GM13977 (cell line): ENCODE measurements around the gene FLCN.

Experiments used
- DNase-seq: peaks from one replicate; pipeline ENCODE4 v3.0.0; 2012; ENCODE audit warnings: low spot score
- in situ Hi-C: fragments of 300-500 bp; cut with MboI; formaldehyde crosslinking; loops from one replicate; pipeline ENCODE4 v1.12.0; 2022; ENCODE audit warnings: low sequenced_read_pairs, low pct_unique_long_range_greater_than_20kb, mixed read lengths, inconsistent platforms; ENCODE audit not compliant: unreplicated experiment
- TF ChIP-seq, protein P1 (sequence below): IDR thresholded peaks from 2 replicates; pipeline ENCODE4 v1.5.1; 2012; ENCODE audit warnings: mild to moderate bottlenecking, control low read depth; ENCODE audit not compliant: insufficient read depth; ENCODE audit errors: extremely low read depth, missing control alignments

Gene FLCN

DNA sequence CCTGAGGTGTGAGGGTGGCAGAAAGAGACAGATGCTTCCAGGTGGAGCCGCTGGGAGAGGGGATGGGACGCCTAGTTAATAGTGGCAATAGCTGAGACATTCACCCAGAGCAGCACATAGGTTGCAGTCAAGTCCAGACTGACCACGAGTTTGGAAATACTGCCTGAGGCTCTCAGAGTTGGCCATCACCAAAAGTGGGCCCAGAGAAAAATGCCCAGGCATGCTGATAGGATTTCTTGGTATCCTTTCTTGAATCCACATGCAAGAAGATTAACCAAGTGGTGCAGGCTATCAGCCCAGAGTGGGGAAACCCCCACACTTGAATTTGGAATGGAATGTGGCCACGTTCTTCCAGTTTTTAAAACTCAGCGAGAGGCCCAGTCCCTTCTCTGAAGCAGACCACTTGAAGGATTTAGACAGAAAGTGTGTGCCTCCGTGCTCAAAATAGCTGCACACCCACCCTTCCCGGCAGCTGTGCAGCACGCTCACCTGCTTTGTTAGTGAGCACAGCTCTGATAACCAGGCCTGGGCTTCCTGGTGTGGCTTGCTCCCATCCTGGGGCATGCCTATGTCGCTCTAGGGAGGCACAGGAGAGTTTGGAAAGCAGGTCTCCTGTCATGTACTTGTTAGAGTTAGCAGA is 66.5 kb downstream of the FLCN start:
- in situ Hi-C loops: no loop called here
- TF ChIP-seq, protein P1, sequence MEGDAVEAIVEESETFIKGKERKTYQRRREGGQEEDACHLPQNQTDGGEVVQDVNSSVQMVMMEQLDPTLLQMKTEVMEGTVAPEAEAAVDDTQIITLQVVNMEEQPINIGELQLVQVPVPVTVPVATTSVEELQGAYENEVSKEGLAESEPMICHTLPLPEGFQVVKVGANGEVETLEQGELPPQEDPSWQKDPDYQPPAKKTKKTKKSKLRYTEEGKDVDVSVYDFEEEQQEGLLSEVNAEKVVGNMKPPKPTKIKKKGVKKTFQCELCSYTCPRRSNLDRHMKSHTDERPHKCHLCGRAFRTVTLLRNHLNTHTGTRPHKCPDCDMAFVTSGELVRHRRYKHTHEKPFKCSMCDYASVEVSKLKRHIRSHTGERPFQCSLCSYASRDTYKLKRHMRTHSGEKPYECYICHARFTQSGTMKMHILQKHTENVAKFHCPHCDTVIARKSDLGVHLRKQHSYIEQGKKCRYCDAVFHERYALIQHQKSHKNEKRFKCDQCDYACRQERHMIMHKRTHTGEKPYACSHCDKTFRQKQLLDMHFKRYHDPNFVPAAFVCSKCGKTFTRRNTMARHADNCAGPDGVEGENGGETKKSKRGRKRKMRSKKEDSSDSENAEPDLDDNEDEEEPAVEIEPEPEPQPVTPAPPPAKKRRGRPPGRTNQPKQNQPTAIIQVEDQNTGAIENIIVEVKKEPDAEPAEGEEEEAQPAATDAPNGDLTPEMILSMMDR: no peak
- no peak for DNase-seq

DNA sequence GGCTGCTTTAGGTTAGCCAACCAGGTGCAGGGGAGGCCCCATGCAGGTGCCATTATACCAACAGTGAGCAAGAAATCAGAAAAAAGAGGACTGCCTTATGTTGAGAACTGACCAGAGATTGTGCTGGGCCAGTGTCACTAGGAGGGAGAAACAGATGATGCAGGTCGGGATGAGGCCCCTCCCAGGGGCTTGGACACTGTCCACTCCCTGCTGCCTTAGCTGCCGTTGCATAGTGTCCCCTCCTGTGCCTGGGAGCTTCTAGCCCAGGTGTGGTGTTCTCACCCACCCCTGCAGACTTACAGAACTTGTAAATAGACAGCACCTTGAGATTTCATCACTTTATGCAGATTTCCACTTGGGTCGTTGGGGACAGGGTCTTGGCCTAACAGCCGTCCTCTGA is 67.6 kb downstream of the FLCN start:
- TF ChIP-seq, protein P1: no peak
- no peak for DNase-seq
- in situ Hi-C loops: no loop called here

DNA sequence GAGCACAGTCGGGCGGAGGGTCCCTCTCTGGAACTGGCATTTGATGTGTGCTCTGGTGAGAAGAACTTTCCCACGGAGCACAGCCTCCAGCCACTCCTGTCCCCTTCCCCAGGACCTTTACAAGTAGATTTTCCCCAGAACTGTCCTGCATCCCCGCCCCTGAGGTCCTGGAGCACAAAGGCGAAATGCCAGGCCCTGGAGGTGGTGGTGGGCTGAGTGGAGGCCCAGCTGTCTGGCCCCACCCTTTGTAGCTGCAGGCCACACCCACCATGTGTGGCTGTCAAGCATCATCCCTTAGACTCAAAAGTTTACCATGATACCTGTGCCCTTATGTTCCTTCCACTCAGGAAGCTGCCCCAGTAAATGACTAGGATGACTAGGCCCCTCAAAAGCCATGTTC is 68.6 kb downstream of the FLCN start:
- in situ Hi-C loops: no loop called here
- no peak for DNase-seq
- TF ChIP-seq, protein P1: no peak

DNA sequence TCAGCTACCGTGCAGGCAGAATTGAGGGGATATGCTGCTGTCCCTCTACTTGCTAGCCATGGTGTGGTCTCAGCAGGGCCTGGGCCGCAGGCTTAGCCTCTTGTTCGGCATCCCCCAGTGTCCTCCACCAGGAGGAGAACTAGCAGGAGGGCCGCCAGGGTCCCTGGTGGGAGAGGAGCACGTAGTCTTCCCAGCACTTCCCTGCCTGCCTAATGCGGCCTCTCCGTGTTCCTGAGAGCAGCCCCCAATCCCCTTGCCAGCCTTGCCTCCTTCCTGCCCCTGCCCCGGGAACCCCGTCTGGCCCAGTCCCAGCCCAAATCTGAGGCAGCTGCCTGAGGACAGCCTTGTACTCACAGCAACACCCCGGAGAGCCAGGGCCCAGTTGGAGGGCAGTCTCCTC is 69.0 kb downstream of the FLCN start:
- TF ChIP-seq, protein P1: no peak
- DNase-seq: no peak
- in situ Hi-C loops: no loop called here

DNA sequence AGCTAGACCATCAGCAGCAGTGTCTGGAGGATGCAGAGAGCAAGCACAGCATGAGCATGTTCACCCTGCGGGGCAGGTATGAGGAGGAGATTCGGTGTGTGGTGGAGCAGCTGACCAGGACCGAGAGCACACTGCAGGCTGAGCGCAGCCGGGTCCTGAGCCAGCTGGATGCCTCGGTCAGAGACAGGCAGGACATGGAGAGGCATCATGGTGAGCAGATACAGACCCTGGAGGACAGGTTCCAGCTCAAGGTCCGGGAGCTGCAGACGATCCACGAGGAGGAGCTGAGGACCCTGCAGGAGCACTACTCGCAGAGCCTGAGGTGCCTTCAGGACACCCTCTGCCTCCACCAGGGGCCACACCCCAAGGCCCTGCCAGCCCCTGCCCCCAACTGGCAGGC is 69.6 kb downstream of the FLCN start:
- TF ChIP-seq, protein P1: no peak
- DNase-seq: no peak
- in situ Hi-C loops: no loop called here

DNA sequence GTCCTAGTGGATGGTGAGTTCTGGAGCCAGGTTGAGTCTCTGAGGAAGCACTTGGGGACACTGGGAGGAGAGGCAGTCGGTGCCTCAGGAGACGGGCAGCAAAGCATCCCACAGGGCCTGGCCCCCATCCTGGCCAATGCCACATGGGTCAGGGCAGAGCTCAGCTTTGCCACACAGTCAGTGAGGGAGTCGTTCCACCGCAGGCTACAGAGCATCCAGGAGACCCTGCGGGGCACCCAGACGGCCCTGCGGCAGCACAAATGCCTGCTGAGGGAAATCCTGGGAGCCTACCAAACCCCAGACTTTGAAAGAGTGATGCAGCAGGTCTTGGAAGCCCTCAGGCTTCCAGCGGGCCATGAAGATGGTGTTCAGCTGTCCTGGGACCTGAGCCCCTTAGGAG is 70.5 kb downstream of the FLCN start:
- no peak for DNase-seq
- TF ChIP-seq, protein P1: no peak
- in situ Hi-C loops: no loop called here

DNA sequence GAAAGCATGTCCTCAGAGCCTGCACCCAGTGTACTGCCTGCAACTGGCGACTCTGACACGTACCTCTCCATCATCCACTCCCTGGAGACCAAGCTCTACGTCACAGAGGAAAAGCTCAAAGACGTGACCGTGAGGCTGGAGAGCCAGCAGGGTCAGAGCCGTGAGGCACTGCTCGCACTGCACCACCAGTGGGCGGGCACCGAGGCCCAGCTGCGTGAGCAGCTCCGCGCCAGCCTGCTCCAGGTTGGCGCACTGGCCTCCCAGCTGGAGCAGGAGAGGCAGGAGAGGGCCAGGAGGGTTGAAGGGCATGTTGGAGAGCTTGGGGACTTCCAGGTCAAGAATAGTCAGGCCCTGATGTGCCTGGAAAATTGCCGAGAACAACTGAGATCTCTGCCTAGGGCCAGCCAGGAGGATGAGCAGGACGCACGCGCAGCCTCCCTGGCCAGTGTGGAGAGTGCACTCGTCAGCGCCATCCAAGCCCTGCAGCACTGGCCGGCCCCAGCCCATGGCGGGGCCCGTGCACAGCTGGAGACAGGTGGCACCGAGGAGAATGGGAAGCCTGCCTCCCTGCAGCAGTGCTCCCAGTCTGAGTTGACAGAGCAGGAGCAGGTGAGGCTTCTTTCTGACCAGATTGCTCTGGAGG is 71.2 kb downstream of the FLCN start:
- TF ChIP-seq, protein P1: no peak
- in situ Hi-C loops: no loop called here
- no peak for DNase-seq
